Mononuclear cell (primary cell): ENCODE measurements around the gene CRADD. TPM values are rescaled to one million over a fixed set of nuclear protein-coding genes. Genes with fewer than 3 reads are reported as not detected.

Experiments
- H3K27me3 ChIP-seq: 2 replicates; pipeline ENCODE4 v1.6.0; 2011; ENCODE audit warnings: low read length, control low read depth; ENCODE audit not compliant: insufficient read depth
- H3K4me1 ChIP-seq: 2 replicates; pipeline ENCODE4 v1.5.1; 2011; ENCODE audit warnings: mild to moderate bottlenecking, low read length, control low read depth; ENCODE audit not compliant: insufficient read depth
- H3K4me3 ChIP-seq: 2 replicates; pipeline ENCODE4 v1.5.1; 2011; ENCODE audit warnings: mild to moderate bottlenecking, low read length, moderate library complexity
- H3K9me3 ChIP-seq: 2 replicates; pipeline ENCODE4 v1.5.1; 2011; ENCODE audit warnings: low read depth, mild to moderate bottlenecking, control low read depth, low read length
- total RNA-seq: library from RNA; depleted of rRNA; stranded (reverse); fragments of >200 nt; gene quantifications from one replicate; pipeline ENCODE4 v1.2.3, GENCODE V29; 2012

The CRADD gene
- total RNA-seq, 1 donor: 7.5 TPM

DNA sequence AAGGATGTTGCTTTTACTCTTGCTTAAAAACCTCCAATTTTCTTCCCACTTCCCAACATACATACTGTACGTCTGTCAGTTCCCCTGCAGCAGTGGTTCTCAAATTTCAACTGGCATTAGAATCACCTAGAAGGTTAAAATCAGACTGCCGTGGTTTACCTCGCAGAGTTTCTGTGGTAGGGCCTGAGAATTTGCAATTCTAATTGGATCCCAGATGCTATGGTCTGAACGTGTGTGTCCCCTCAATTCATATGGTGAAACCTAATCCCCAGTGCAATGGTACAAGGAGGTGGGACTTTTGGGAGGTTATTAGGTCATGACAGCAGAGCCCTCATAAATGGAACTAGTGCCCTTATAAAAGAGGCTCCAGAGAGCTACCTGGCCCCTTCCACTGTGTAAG is 226.9 kb downstream of the CRADD start:
- H3K4me3 ChIP-seq: no peak overlapping the region
- H3K4me1 ChIP-seq: peaks cover 2% of the 10 kb centered on the region
- no peaks in the 10 kb centered on the region for H3K27me3 ChIP-seq
- H3K9me3 ChIP-seq: no peaks in the 10 kb centered on the region

DNA sequence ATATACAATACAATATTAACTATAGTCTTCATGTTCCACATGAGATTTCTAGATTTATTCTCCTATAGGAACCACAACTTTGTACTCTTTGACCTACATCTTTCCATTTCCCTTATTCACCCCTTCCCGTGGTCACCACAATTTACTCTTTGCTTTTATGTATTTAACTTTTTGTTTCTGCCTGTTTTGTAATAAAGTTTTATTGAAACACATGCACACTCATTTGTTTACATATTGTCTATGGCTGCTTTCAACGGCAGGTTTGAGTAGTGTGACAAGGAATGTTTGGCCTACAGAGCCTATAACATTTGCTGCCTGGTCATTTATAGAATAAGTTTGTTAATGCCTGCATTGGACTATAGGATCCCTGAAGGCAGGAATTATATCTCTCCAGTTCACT is 231.1 kb downstream of the CRADD start:
- H3K4me1 ChIP-seq: no peaks in the 10 kb centered on the region
- no peak overlapping the region for H3K4me3 ChIP-seq
- H3K27me3 ChIP-seq: no peaks in the 10 kb centered on the region
- no peaks in the 10 kb centered on the region for H3K9me3 ChIP-seq

DNA sequence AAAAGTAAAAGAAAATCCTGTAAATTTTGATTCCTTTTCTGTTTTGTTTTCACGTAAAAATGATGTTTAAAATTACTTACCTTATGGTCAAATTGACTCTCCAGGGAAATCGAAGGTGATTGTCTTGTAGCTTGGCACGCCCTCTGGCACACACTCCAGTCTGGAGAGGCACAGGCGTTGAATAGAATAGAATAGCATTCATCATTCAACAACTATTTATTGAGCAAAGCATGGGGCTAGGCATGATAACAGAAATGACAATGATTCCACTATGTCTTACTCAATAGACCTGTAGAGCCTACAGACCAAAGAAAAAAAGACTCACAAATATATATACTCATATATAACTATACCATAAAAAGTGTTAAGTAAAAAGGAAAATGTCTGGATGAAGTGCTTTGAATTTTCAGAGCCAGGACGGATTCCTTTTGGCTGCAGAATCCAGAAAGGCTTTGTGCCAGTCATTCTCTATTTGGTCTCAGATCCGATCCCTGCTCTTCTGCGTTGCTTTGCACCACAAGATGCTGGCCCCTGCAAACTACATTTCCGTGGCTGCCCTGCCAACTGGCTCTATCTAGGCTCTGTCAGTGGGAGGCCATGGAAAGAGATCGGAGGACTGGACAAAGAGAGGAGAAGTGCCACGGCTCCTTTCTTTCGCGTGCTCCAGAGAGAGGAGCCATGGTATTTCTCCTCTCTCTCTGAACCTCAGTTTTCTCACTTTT is 231.8 kb downstream of the CRADD start:
- Histone ChIP-seq H3K4me1 (no peaks in the 10 kb centered on the region), H3K4me3 (no peak overlapping the region), H3K27me3 (no peaks in the 10 kb centered on the region), H3K9me3 (no peaks in the 10 kb centered on the region)

DNA sequence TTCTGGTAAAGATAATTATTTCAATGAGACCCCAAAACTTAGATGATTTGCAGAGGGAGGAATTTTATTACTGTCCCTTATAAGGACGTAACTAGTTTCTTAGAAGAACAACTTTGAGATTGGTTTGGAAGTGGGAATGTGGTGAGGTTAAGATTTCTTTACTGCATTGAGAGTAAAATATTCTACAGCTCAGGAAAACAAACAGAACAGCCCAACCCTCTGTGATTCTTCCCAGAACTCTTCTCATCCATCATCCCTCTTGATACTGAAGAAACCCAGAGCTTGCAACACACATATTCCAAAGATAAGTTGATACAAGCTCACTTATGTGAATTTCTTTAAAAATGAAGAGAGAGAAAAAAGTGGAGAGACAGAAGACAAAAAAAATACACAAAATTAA is 234.2 kb downstream of the CRADD start:
- H3K4me1 ChIP-seq: no peaks in the 10 kb centered on the region
- H3K27me3 ChIP-seq: no peaks in the 10 kb centered on the region
- H3K4me3 ChIP-seq: no peak overlapping the region
- H3K9me3 ChIP-seq: no peaks in the 10 kb centered on the region

DNA sequence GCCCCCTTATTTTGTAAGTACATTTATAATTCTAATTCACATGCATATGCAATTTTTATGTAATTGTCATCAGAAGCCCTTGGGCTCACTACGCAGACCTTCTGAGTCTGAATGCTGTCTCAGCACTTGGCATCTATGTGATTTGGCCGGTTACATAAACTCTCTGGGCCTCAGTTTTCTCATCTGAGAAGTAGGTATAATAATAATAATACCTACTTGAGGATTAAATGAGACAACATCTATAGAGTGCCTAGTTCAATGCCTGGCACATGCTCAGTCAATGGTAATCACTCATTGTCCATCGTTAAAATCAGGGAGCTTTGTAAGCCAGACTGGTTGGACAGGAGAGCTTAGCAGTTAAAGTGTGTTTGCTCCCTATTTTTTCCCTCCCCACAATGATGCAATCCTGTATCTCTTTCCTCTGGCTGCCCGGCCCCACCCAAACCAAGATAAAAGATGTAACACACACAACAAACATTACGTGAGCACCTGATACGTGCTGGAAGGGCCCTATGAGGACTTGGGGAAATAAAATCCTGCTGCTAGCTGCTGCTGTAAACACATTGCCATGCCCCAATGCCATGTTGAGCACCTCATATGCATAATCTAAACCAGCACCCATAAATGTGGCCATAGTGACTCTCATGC is 235.0 kb downstream of the CRADD start:
- no peaks in the 10 kb centered on the region for H3K9me3 ChIP-seq
- H3K4me3 ChIP-seq: no peak overlapping the region
- H3K27me3 ChIP-seq: no peaks in the 10 kb centered on the region
- H3K4me1 ChIP-seq: no peaks in the 10 kb centered on the region

DNA sequence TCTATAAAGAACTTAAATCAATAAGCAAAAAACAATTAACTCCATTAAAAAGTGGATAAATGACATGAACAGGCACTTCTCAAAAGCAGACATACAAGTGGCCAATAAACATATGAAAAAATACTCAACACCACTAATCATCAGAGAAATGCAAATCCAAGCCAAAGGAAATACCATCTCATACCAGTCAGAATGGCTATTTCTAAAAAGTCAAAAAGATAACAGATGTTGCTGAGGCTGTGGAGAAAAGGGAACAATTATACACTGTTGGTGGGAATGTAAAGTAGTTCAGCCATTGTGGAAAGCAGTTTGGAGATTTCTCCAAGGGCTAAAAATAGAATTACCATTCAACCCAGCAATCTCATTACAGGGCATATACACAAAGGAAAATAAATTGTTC is 236.7 kb downstream of the CRADD start:
- H3K4me3 ChIP-seq: no peak overlapping the region
- H3K9me3 ChIP-seq: no peaks in the 10 kb centered on the region
- no peaks in the 10 kb centered on the region for H3K27me3 ChIP-seq
- no peaks in the 10 kb centered on the region for H3K4me1 ChIP-seq

DNA sequence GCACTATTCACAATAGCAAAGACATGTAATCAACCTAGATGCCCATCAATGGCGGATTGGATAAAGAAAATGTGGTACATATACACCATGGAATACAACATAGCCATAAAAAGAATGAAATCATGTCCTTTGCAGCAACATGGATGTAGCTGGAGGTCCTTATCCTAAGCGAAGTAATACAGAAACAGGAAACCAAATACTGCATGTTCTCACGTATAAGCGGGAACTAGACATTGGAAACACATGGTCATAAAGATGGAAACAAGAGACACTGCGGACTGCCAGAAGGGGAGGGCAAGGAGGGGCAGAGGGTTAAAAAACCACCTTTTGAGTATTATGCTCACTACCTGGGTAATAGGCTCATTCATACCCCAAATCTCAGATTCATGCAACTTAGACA is 237.1 kb downstream of the CRADD start:
- Histone ChIP-seq H3K9me3 (no peaks in the 10 kb centered on the region), H3K4me1 (no peaks in the 10 kb centered on the region), H3K27me3 (no peaks in the 10 kb centered on the region), H3K4me3 (no peak overlapping the region)

DNA sequence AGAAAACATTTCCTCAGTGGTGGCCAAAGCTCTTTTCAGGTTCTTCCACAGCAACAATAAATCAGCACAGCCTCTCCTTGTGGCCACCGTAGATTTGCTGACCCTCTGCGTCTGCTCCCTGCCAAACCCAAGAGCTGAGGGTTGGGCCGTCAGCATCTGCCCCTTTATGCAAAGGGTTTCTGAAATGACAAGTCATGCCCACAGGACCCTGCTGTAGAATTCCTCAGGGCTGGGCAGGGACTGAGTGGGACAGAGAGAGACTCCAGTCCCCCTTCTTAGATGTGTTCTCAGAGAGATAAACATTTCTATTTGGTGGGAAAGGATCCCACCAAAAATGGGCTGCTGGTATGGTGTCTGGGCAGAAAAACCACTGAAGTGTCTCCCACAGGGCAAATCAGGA is 238.2 kb downstream of the CRADD start:
- H3K27me3 ChIP-seq: no peaks in the 10 kb centered on the region
- H3K4me3 ChIP-seq: no peak overlapping the region
- no peaks in the 10 kb centered on the region for H3K4me1 ChIP-seq
- no peaks in the 10 kb centered on the region for H3K9me3 ChIP-seq

DNA sequence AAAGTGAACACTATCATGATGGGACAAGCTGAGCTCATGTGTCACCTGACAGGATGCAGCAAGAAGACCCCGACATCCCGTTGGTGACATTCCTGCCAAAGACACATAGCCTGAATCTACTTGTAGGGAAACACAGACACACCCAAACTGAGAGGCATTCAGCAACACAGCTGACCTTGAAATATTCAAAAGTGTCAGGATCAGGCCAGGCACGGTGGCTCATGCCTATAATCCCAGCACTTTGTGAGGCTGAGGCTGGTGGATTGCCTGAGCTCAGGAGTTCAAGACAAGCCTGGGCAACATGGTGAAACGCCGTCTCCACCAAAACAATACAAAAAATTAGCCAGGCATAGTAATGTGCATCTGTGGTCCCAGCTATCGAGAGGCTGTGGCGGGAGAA is 239.2 kb downstream of the CRADD start:
- Histone ChIP-seq H3K4me3 (no peak overlapping the region), H3K4me1 (no peaks in the 10 kb centered on the region), H3K9me3 (no peaks in the 10 kb centered on the region), H3K27me3 (no peaks in the 10 kb centered on the region)

DNA sequence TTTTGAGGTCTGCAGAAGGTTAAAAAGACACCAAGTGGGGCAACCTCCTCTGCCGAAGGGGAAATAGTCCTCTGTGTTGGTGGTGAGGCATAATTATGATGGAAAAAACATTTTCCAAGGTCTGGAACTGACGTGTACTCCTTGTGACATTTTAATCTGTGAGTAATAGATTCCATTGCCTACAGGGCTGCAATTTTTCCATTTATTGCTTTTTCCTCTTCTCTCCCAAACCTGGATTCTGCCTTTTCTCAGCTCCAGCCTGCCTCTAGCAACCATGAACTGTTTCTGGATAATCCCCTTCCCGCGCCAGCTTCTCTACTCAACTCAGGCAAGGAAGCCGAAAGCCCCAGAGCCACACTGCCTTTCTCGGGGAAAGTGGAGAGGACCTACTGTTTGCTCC is 241.1 kb downstream of the CRADD start:
- Histone ChIP-seq H3K9me3 (no peaks in the 10 kb centered on the region), H3K4me3 (no peak overlapping the region), H3K27me3 (no peaks in the 10 kb centered on the region), H3K4me1 (no peaks in the 10 kb centered on the region)

DNA sequence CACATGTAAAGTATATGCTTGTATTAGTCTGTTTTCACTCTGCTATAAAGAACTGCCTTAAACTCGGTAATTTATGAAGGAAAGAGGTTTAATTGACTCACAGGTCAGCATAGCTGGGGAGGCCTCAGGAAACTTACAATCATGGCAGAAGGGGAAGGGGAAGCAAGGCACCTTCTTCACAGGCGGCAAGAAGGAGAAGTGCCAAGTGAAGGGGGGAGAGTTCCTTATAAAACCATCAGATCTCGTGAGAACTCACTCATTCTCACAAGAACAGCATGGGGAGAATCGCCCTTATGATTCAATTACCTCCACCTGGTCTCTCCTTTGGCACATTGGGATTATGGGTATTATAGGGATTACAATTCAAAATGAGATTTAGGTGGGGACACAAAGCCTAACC is 241.7 kb downstream of the CRADD start:
- Histone ChIP-seq H3K27me3 (no peaks in the 10 kb centered on the region), H3K4me3 (no peak overlapping the region), H3K4me1 (no peaks in the 10 kb centered on the region), H3K9me3 (no peaks in the 10 kb centered on the region)

DNA sequence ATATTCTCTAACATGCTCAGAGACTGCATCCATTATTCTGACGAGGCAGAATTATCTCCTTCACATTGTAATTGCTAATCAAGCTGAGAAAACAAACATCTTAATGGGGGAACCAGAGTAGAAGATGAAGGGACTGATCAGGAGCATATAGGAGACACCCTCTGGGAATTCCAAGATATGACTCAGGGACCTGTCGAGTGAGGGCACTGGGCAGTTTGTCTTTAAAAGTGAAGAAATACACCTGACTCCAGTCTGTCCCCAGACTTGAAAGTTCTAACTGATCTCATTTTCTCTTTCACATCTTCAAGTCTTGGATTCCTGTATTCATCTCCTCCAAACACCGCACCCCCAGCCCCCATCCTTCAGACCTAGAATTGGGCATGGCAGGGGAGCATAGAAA is 244.3 kb downstream of the CRADD start:
- no peaks in the 10 kb centered on the region for H3K4me1 ChIP-seq
- H3K9me3 ChIP-seq: no peaks in the 10 kb centered on the region
- H3K27me3 ChIP-seq: no peaks in the 10 kb centered on the region
- no peak overlapping the region for H3K4me3 ChIP-seq

DNA sequence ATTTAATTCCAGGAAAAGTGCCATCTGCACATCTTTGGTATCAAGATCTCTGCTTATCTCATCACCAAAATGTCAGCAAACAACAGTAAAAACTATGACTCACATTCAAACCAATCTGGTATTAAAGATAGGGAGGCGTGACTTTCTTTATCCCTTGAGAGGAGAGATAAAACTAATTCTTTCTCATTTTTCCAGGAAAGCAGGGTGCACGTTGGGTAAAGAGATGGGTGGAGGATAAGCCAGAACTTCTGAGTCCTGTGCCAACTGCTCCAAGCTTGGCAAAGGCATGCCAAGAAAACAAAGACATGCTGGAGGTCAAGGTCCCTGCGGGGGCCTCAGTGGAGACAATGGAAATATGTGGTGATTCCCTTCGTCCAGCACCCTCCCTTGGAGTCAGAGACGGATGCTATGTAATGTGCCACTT is 245.4 kb downstream of the CRADD start:
- H3K4me3 ChIP-seq: no peak overlapping the region
- no peaks in the 10 kb centered on the region for H3K27me3 ChIP-seq
- H3K4me1 ChIP-seq: no peaks in the 10 kb centered on the region
- H3K9me3 ChIP-seq: no peaks in the 10 kb centered on the region

DNA sequence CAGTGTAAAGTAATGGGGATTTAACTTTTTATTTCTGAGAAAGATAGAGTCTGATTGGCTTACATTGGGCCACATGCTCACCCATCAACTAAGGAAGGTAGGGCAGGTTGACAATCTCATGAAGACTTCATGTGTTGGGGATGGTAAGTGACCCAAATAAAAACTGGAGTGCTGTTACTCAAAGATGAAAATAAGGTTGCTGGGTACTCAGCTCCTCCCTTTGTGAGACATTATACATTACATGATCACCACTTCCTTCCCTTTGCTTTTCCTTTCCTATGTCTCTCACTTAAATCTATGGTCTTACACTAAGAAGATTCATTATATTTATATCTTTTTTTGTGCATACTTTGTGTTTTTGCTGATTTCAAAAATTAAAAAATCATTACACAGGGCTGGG is 247.2 kb downstream of the CRADD start:
- Histone ChIP-seq H3K27me3 (no peaks in the 10 kb centered on the region), H3K4me1 (no peaks in the 10 kb centered on the region), H3K4me3 (no peak overlapping the region), H3K9me3 (no peaks in the 10 kb centered on the region)

DNA sequence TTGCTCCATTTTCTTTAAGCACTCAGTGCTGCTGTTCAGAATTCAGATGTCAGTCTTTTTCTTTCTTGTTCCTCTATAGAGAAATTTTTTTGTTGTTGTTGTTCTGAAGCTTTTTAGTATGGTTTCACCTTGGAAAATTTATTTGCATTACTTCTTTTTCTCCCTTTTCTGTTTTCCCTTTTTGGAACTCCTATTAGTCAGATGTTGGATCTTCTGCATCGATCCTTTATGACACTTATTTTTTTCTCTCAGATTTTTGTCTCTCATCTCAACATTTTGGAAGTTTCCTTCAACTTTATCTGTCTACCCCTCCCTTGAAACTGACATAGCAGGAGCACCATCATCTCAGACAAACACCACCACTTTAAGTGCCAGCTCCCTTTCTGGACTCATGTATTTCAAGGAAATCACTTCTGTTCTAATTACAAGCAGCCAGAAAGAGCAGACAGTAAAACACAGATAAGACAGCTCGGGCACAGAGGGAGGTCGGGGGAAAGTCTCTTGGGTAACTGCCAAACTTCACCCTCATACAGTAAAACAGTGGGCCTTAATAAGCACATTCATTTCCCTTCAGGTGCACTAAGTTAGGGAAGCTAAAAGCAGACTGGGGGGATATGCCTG is 248.5 kb downstream of the CRADD start:
- H3K27me3 ChIP-seq: no peaks in the 10 kb centered on the region
- no peak overlapping the region for H3K4me3 ChIP-seq
- no peaks in the 10 kb centered on the region for H3K9me3 ChIP-seq
- H3K4me1 ChIP-seq: no peaks in the 10 kb centered on the region

DNA sequence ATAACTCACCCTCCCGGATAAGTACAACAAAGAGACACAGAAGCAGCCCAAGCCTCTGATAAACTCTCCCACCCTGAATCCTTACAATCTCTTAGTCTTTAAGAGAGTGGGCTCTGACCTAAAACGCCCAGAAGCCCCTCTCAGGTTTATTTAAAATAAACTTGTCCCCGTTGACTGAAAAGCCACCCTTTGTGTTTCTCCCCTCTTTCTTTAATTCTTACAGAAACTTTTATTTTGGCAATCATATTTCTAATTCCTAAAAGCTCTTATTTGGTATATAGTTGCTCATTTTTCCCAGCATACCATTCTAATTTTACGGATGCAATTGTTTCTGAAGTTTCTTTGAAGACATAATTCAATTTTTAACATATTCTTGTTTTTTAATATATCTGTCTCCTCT is 249.1 kb downstream of the CRADD start:
- H3K9me3 ChIP-seq: no peaks in the 10 kb centered on the region

More for the DNA sequence above, 249.1 kb downstream of the CRADD start:
- Histone ChIP-seq H3K27me3 (no peaks in the 10 kb centered on the region), H3K4me1 (no peaks in the 10 kb centered on the region), H3K4me3 (no peak overlapping the region)
